ENCODE measurements around the gene PRPF8. TPM values are rescaled to one million over a fixed set of nuclear protein-coding genes. Genes with fewer than 3 reads are reported as not detected.

The PRPF8 gene
- total and polyA plus RNA-seq, 5 experiments from 2014 or later: 133 to 532 (median 227) TPM

- Mint-ChIP-seq H3K27ac (peak overlapping the region in 1 of 10 donors; percentile 33), H3K9me3 (no peaks in the 10 kb centered on the region), H3K36me3 (no peaks in the 10 kb centered on the region), H3K27me3 (no peaks in the 10 kb centered on the region), H3K4me1 (peaks cover 0 to 4% (median 0%) of the 10 kb centered on the region in 4 donors), H3K4me3 (no peak overlapping the region)
- POLR2A ChIA-PET: no interaction called here
- ATAC-seq: no peak
- no peak for DNase-seq
Observed at GRCh38 chr17:1612400-1612799, 72.3 kb downstream of the PRPF8 start.

GRCh38 chr17:1611715-1612114 is 73.0 kb downstream of the PRPF8 start:
- POLR2A ChIA-PET: no interaction called here
- Mint-ChIP-seq H3K9me3 (no peaks in the 10 kb centered on the region), H3K27me3 (no peaks in the 10 kb centered on the region), H3K27ac (no peak overlapping the region), H3K4me3 (no peak overlapping the region), H3K4me1 (peaks cover 0 to 9% (median 0%) of the 10 kb centered on the region in 4 donors), H3K36me3 (no peaks in the 10 kb centered on the region)
- no peak for ATAC-seq
- DNase-seq: no peak

GRCh38 chr17:1608676-1609075 is 76.0 kb downstream of the PRPF8 start:
- ATAC-seq (no peak), DNase-seq (no peak)
- H3K4me3 Mint-ChIP-seq: no peak overlapping the region
- H3K36me3 Mint-ChIP-seq: no peaks in the 10 kb centered on the region
- H3K4me1 Mint-ChIP-seq: peaks cover 0 to 7% (median 5%) of the 10 kb centered on the region in 4 donors
- H3K27me3 Mint-ChIP-seq: peaks cover 0 to 4% (median 0%) of the 10 kb centered on the region in 5 donors
- no peak overlapping the region for H3K27ac Mint-ChIP-seq
- H3K9me3 Mint-ChIP-seq: no peaks in the 10 kb centered on the region
- POLR2A ChIA-PET: interaction anchor here (1.7 kb wide), 1 partner anchor 20 kb away, joined by 5 read pairs; the partner anchor contains the start of gene SLC43A2

GRCh38 chr17:1607971-1608320 is 76.7 kb downstream of the PRPF8 start:
- H3K27ac Mint-ChIP-seq: peak overlapping the region in 1 of 10 donors; percentile 29

GRCh38 chr17:1606352-1606985 is 78.2 kb downstream of the PRPF8 start:
- Mint-ChIP-seq H3K4me3 (no peak overlapping the region), H3K36me3 (peaks cover 0 to 4% (median 0%) of the 10 kb centered on the region in 3 donors), H3K9me3 (peaks cover 0 to 6% (median 0%) of the 10 kb centered on the region in 9 donors), H3K4me1 (peaks cover 0 to 7% (median 5%) of the 10 kb centered on the region in 4 donors), H3K27ac (no peak overlapping the region), H3K27me3 (peaks cover 0 to 4% (median 0%) of the 10 kb centered on the region in 5 donors)
- DNase-seq: no peak
- ATAC-seq: no peak
- POLR2A ChIA-PET: no interaction called here

More at GRCh38 chr17:1607971-1608320, 76.7 kb downstream of the PRPF8 start:
- Mint-ChIP-seq H3K9me3 (no peaks in the 10 kb centered on the region), H3K4me1 (peaks cover 0 to 7% (median 5%) of the 10 kb centered on the region in 4 donors), H3K4me3 (peak overlapping the region in 1 of 10 donors; percentile 19), H3K27me3 (peaks cover 0 to 4% (median 0%) of the 10 kb centered on the region in 5 donors), H3K36me3 (no peaks in the 10 kb centered on the region)
- ATAC-seq (no peak), DNase-seq (no peak)
- POLR2A ChIA-PET: interaction anchor here (0.7 to 1.7 kb wide), 2 partner anchors 21 to 31 kb away, joined by 4 to 5 read pairs; partner anchors contain the start of gene SLC43A2

- POLR2A ChIA-PET: no interaction called here
- peaks cover 0 to 5% (median 0%) of the 10 kb centered on the region in 3 donors for H3K36me3 Mint-ChIP-seq
- H3K9me3 Mint-ChIP-seq: peaks cover 0 to 7% (median 0%) of the 10 kb centered on the region in 9 donors
- no peak overlapping the region for H3K27ac Mint-ChIP-seq
- H3K4me3 Mint-ChIP-seq: no peak overlapping the region
- H3K4me1 Mint-ChIP-seq: peaks cover 0 to 7% (median 5%) of the 10 kb centered on the region in 4 donors
- H3K27me3 Mint-ChIP-seq: peaks cover 0 to 4% (median 0%) of the 10 kb centered on the region in 5 donors
- ATAC-seq (no peak), DNase-seq (no peak)
Observed at GRCh38 chr17:1605681-1606351, 78.9 kb downstream of the PRPF8 start.

GRCh38 chr17:1604831-1605528 is 79.7 kb downstream of the PRPF8 start:
- POLR2A ChIA-PET: interaction anchor here (0.7 kb wide), 1 partner anchor 12 kb away, joined by 3 read pairs; no protein-coding TSS in a partner anchor
- peaks cover 0 to 7% (median 5%) of the 10 kb centered on the region in 4 donors for H3K4me1 Mint-ChIP-seq
- H3K4me3 Mint-ChIP-seq: no peak overlapping the region
- peaks cover 0 to 7% (median 0%) of the 10 kb centered on the region in 9 donors for H3K9me3 Mint-ChIP-seq
- DNase-seq (no peak), ATAC-seq (no peak)
- no peak overlapping the region for H3K27ac Mint-ChIP-seq
- H3K27me3 Mint-ChIP-seq: peaks cover 0 to 4% (median 0%) of the 10 kb centered on the region in 5 donors
- peaks cover 0 to 5% (median 0%) of the 10 kb centered on the region in 3 donors for H3K36me3 Mint-ChIP-seq

GRCh38 chr17:1601571-1601970 is 83.1 kb downstream of the PRPF8 start:
- H3K27ac Mint-ChIP-seq: peak overlapping the region in 1 of 10 donors; percentile 62
- peaks cover 0 to 4% (median 0%) of the 10 kb centered on the region in 5 donors for H3K27me3 Mint-ChIP-seq
- ATAC-seq (no peak), DNase-seq (no peak)
- POLR2A ChIA-PET: interaction anchor here (0.6 kb wide), 1 partner anchor 1336 kb away, joined by 3 read pairs; no protein-coding TSS in a partner anchor
- H3K4me3 Mint-ChIP-seq: no peak overlapping the region
- H3K36me3 Mint-ChIP-seq: peaks cover 0 to 5% (median 0%) of the 10 kb centered on the region in 3 donors
- H3K4me1 Mint-ChIP-seq: peaks cover 0 to 7% (median 1%) of the 10 kb centered on the region in 4 donors
- peaks cover 0 to 7% (median 0%) of the 10 kb centered on the region in 9 donors for H3K9me3 Mint-ChIP-seq

Other genes starting within 250 kb of the PRPF8 start
- 10 to 100 TPM; 22.0 to 27.6 TPM for gene CRK, start 228.6 kb downstream of the PRPF8 start, total RNA-seq
- gene CRK, start 228.6 kb downstream of the PRPF8 start, polyA plus RNA-seq: 10 to 100 TPM; 18.8 to 24.8 (median 19.9) TPM
- gene MYO1C, start 192.2 kb downstream of the PRPF8 start, total RNA-seq: 10 to 100 TPM; 15.4 to 18.0 TPM
- 1 to 10 TPM; 1.3 to 1.5 (median 1.3) TPM for gene MYO1C, start 192.2 kb downstream of the PRPF8 start, polyA plus RNA-seq
- 10 to 100 TPM; 92.3 to 93.8 TPM for gene INPP5K, start 168.3 kb downstream of the PRPF8 start, total RNA-seq
- gene INPP5K, start 168.3 kb downstream of the PRPF8 start, polyA plus RNA-seq: 10 to 100 TPM; 62.0 to 75.4 (median 70.5) TPM
- 10 to 100 TPM; 38.1 to 41.2 TPM for gene PITPNA, start 122.1 kb downstream of the PRPF8 start, total RNA-seq
- 10 to 100 TPM; 20.5 to 30.3 (median 29.7) TPM for gene PITPNA, start 122.1 kb downstream of the PRPF8 start, polyA plus RNA-seq
- 10 to 100 TPM; 20.7 to 20.8 TPM for gene SLC43A2, start 56.0 kb downstream of the PRPF8 start, total RNA-seq
- 1 to 10 TPM; 1.2 to 2.0 (median 1.5) TPM for gene SLC43A2, start 56.0 kb downstream of the PRPF8 start, polyA plus RNA-seq
- gene SCARF1, start 39.1 kb downstream of the PRPF8 start, total RNA-seq: 1 to 10 TPM in 1 of 2 experiments, under 1 TPM in 1; 0.63 to 1.3 TPM
- gene SCARF1, start 39.1 kb downstream of the PRPF8 start, polyA plus RNA-seq: under 1 TPM in 1 of 3 donors, not detected in 2; 0.25 TPM
- gene RILP, start 35.0 kb downstream of the PRPF8 start, total RNA-seq: 1 to 10 TPM; 1.4 to 1.7 TPM
- 1 to 10 TPM; 3.4 to 4.0 (median 3.4) TPM for gene RILP, start 35.0 kb downstream of the PRPF8 start, polyA plus RNA-seq
- not detected for gene TLCD2, start 25.5 kb upstream of the PRPF8 start, total RNA-seq
- not detected for gene TLCD2, start 25.5 kb upstream of the PRPF8 start, polyA plus RNA-seq
- 10 to 100 TPM; 48.2 to 50.7 TPM for gene WDR81, start 39.8 kb upstream of the PRPF8 start, total RNA-seq
- 10 to 100 TPM in 1 of 3 donors, 1 to 10 TPM in 2; 6.8 to 20.6 (median 9.2) TPM for gene WDR81, start 39.8 kb upstream of the PRPF8 start, polyA plus RNA-seq
- 1 to 10 TPM in 1 of 2 experiments, under 1 TPM in 1; 0.85 to 1.5 TPM for gene SERPINF2, start 58.0 kb upstream of the PRPF8 start, total RNA-seq
- under 1 TPM in 2 of 3 donors, not detected in 1; 0.10 to 0.25 TPM for gene SERPINF2, start 58.0 kb upstream of the PRPF8 start, polyA plus RNA-seq
- 10 to 100 TPM; 12.4 to 13.9 TPM for gene SERPINF1, start 77.2 kb upstream of the PRPF8 start, total RNA-seq
- gene SERPINF1, start 77.2 kb upstream of the PRPF8 start, polyA plus RNA-seq: 10 to 100 TPM in 2 of 3 donors, 1 to 10 TPM in 1; 8.0 to 32.4 (median 21.7) TPM
- gene SMYD4, start 145.0 kb upstream of the PRPF8 start, total RNA-seq: 10 to 100 TPM; 35.7 to 41.4 TPM
- 10 to 100 TPM; 10.8 to 16.9 (median 12.7) TPM for gene SMYD4, start 145.0 kb upstream of the PRPF8 start, polyA plus RNA-seq
- 100 to 1,000 TPM; 104 to 105 TPM for gene RPA1, start 145.1 kb upstream of the PRPF8 start, total RNA-seq
- gene RPA1, start 145.1 kb upstream of the PRPF8 start, polyA plus RNA-seq: 10 to 100 TPM; 79.4 to 89.7 (median 84.5) TPM

All from naive thymus-derived CD8-positive, alpha-beta T cell (primary cell).